GM12873 (cell line): ENCODE results near the gene SDK2.

Experiments
- CTCF ChIP-seq: IDR thresholded peaks from 2 replicates; pipeline ENCODE4 v1.5.1; 2012; ENCODE audit warnings: low read depth, mild to moderate bottlenecking, moderate library complexity, low read length, control low read depth; ENCODE audit not compliant: insufficient read depth; ENCODE audit errors: missing control alignments

The SDK2 gene

GRCh38 chr17:73465130-73465952, 178.9 kb downstream of the SDK2 start:
- no peak for TF ChIP-seq CTCF

DNA sequence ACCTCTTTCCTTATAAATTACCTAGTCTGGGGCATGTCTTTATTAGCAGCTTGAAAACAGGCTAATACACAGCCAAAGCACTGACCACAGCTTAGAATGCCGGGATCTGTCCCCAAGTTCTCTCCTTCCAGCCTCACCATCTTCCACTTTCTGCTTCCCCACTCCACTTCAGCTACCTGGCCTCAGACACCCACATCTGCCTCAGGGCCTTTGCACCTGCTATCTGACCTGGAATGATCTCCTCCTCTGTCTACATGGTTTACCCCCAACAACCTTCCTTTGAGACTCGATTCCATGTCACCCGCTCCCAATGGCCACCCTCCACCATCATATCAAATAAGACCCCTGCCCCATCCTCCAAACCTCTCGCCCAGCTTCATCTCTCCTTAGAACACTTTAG, 179.8 kb downstream of the SDK2 start:
- TF ChIP-seq CTCF, result no peak

GRCh38 chr17:73463821-73464220, 180.4 kb downstream of the SDK2 start:
- no peak for TF ChIP-seq CTCF

GRCh38 chr17:73462823-73463222, 181.4 kb downstream of the SDK2 start:
- no peak for TF ChIP-seq CTCF

- TF ChIP-seq CTCF, result no peak
Observed at GRCh38 chr17:73459980-73460379, 184.3 kb downstream of the SDK2 start.

DNA sequence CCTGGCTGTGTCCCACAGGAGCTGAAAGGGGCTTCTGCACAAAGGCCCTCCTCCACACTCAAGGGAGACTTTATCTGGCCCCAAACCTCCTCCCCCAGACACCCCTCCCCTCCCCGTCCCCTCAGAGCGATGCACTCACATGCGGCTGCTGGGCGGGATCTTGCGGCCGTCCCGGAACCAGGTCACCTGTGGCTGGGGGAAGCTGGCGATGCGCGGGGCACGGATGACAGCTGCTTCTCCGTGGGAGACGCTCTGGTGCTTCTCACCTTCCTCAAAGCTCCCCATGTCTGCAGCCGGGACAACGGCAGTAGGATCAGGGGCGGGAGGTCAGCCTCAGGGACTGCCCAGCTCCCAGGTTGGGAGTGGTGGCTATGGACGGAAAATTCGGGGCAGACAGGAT, 188.5 kb downstream of the SDK2 start:
- TF ChIP-seq CTCF, result no peak

- no peak for TF ChIP-seq CTCF
Observed at GRCh38 chr17:73455050-73455687, 189.1 kb downstream of the SDK2 start.
